Breast epithelium (tissue), 3 donors: ENCODE measurements around the gene PUS3.

ENCODE experiments used
- CTCF ChIP-seq, 3 donors: fragments of 450-650 bp; IDR thresholded peaks; one replicate each; pipeline ENCODE4 v1.5.1; 2016 to 2017; ENCODE audit warnings: antibody characterized with exemption in 3 of 3, mild to moderate bottlenecking in 3 of 3, moderate library complexity in 3 of 3
- POLR2A ChIP-seq: fragments of 450-650 bp; IDR thresholded peaks from one replicate; pipeline ENCODE4 v1.6.1; 2016; ENCODE audit warnings: antibody characterized with exemption, mild to moderate bottlenecking, moderate library complexity
- POLR2AphosphoS5 ChIP-seq, 3 donors: sonication (generic); formaldehyde crosslinking; IDR thresholded peaks; one replicate each; pipeline ENCODE4 v1.6.1; 2017; ENCODE audit warnings: antibody characterized with exemption in 3 of 3

DNA sequence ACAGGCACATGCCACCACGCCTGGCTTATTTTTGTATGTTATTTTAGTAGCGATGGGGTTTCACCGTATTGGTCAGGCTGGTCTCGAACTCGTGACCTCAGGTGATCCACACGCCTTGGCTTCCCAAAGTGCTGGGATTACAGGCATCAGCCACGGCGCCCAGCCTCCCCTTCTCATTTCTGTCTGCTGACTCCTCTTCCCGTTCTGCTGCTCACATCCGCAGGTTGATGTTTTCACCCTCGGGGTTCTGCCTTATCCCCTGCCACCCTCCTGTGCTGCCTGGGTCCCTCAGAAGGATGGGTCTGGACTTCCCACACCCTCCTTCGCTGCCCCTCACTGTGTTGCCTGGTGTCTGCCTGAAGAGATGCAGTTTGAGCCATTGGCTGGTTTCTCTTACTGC lies 23.7 kb upstream of the PUS3 start:
- no peak for TF ChIP-seq POLR2A
- TF ChIP-seq CTCF (IDR thresholded peaks at IDR 0.05): no peak
- TF ChIP-seq POLR2AphosphoS5 (IDR thresholded peaks at IDR 0.05): no peak
